Mesothelial cell of epicardium (in vitro differentiated cells): Measurements from ENCODE around the gene SNRNP25. TPM values are rescaled to one million over a fixed set of nuclear protein-coding genes. Genes with fewer than 3 reads are reported as not detected.
A peak's percentile ranks its signal among the peaks of the same experiment; 100 is the strongest.

Experiments used
- DNase-seq, 2 experiments: peaks; one replicate each; pipeline ENCODE4 v3.0.0; 2021; ENCODE audit warnings: low spot score in 2 of 2; ENCODE audit not compliant: unreplicated experiment in 2 of 2
- H3K27ac Mint-ChIP-seq: 2 replicates; pipeline ENCODE4 v1.8.0; 2021; ENCODE audit warnings: mixed read lengths
- H3K27me3 Mint-ChIP-seq: 2 replicates; pipeline ENCODE4 v1.8.0; 2021; ENCODE audit warnings: low read depth, mixed read lengths
- H3K36me3 Mint-ChIP-seq: 2 replicates; pipeline ENCODE4 v1.8.0; 2021; ENCODE audit warnings: mixed read lengths
- H3K4me1 Mint-ChIP-seq: 2 replicates; pipeline ENCODE4 v1.8.0; 2021; ENCODE audit warnings: mixed read lengths
- H3K4me3 Mint-ChIP-seq: 2 replicates; pipeline ENCODE4 v1.8.0; 2021; ENCODE audit warnings: mild to moderate bottlenecking, moderate library complexity, mixed read lengths
- H3K9me3 Mint-ChIP-seq: 2 replicates; pipeline ENCODE4 v1.8.0; 2021; ENCODE audit warnings: mixed read lengths
- total RNA-seq: library from RNA; stranded (reverse); gene quantifications from 3 replicates; pipeline ENCODE4 v1.2.1, GENCODE V29; 2021
- TF ChIP-seq, protein P1 (sequence below): fragments of 200-600 bp; sonication (generic); IDR thresholded peaks from one replicate; pipeline ENCODE4 v1.5.0; 2021; ENCODE audit warnings: antibody characterized with exemption; ENCODE audit not compliant: unreplicated experiment

SNRNP25 gene
- total RNA-seq, 1 donor from 2014 or later: 33.1 TPM

DNA sequence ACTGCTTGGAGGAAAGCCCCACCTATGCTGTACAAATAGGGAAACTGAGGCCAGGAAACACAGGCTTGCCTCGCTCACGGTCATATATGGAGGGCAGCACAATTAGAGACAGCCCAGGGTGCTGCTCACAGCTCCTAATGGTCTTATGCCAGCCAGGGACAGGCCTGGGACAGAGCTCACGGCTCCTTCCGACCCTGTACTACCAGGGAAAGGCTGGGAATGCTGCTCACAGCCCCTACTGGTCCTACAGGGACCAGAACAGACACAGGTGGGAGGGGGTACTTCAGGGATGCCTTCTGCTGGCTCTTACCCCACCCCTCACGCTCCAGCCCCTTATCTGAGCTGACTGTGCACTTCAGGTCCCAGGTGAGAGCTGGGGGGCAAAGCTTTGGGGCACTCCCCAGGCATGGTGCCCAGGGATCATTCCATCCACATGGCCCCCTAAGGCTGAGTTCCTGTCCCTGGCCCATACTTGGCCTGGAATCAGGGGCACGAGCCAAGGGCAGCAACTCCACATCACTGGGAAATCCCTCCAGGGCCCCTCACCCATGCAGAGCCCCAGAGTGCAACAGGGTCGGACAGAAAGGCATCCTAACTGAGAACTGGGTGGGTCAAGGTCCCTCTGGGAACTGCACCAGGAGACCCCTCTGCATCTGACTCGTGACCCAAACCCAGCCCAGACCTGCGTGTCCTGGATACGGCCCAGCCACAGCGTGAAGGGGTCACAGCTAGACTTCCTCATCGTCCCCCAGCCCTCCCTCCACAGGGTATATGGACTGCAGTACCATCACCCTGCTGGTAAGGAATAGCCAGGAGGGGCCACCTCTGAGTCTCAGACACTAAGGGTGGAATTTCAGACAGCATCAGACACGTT, 12.9 kb downstream of the SNRNP25 start:
- Mint-ChIP-seq H3K27ac (no peak overlapping the region), H3K4me3 (no peak overlapping the region), H3K27me3 (no peaks in the 10 kb centered on the region), H3K4me1 (peaks cover 36% of the 10 kb centered on the region), H3K36me3 (peaks cover 3% of the 10 kb centered on the region), H3K9me3 (no peaks in the 10 kb centered on the region)
- no peak for DNase-seq
- TF ChIP-seq, protein P1, sequence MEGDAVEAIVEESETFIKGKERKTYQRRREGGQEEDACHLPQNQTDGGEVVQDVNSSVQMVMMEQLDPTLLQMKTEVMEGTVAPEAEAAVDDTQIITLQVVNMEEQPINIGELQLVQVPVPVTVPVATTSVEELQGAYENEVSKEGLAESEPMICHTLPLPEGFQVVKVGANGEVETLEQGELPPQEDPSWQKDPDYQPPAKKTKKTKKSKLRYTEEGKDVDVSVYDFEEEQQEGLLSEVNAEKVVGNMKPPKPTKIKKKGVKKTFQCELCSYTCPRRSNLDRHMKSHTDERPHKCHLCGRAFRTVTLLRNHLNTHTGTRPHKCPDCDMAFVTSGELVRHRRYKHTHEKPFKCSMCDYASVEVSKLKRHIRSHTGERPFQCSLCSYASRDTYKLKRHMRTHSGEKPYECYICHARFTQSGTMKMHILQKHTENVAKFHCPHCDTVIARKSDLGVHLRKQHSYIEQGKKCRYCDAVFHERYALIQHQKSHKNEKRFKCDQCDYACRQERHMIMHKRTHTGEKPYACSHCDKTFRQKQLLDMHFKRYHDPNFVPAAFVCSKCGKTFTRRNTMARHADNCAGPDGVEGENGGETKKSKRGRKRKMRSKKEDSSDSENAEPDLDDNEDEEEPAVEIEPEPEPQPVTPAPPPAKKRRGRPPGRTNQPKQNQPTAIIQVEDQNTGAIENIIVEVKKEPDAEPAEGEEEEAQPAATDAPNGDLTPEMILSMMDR: no peak

DNA sequence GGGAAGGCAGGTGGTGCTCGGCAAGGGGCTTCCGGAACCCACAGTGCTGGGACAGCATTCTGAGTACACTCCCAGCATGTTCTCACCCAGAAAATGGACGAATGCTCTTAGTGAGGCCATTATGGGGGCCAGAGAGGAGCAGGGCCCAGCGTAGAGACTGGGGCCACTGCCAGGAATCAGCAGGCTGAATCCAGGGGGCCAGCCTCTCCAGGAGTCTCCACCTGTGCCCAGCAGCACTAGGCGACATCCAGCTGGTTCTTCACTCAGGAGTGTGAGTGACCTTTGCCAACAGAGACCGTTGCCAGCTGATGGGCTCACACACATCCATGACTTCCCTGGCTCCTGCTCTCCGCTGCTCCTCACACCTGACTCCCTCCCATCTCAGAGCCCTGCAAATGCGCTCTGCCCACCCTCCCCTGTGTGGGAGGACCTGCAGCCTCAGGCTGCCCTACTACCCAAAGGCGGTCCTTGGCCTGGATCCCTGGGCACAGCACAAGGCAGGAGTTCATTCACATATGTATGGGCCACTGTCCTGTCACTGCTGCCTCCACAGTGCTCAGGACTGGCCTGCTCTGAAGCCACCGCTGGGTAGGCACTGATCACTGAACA, 13.7 kb downstream of the SNRNP25 start:
- no peak overlapping the region for H3K27ac Mint-ChIP-seq
- H3K4me1 Mint-ChIP-seq: peaks cover 38% of the 10 kb centered on the region
- H3K4me3 Mint-ChIP-seq: no peak overlapping the region
- H3K27me3 Mint-ChIP-seq: no peaks in the 10 kb centered on the region
- TF ChIP-seq, protein P1: no peak
- no peaks in the 10 kb centered on the region for H3K9me3 Mint-ChIP-seq
- no peak for DNase-seq
- H3K36me3 Mint-ChIP-seq: peaks cover 3% of the 10 kb centered on the region

DNA sequence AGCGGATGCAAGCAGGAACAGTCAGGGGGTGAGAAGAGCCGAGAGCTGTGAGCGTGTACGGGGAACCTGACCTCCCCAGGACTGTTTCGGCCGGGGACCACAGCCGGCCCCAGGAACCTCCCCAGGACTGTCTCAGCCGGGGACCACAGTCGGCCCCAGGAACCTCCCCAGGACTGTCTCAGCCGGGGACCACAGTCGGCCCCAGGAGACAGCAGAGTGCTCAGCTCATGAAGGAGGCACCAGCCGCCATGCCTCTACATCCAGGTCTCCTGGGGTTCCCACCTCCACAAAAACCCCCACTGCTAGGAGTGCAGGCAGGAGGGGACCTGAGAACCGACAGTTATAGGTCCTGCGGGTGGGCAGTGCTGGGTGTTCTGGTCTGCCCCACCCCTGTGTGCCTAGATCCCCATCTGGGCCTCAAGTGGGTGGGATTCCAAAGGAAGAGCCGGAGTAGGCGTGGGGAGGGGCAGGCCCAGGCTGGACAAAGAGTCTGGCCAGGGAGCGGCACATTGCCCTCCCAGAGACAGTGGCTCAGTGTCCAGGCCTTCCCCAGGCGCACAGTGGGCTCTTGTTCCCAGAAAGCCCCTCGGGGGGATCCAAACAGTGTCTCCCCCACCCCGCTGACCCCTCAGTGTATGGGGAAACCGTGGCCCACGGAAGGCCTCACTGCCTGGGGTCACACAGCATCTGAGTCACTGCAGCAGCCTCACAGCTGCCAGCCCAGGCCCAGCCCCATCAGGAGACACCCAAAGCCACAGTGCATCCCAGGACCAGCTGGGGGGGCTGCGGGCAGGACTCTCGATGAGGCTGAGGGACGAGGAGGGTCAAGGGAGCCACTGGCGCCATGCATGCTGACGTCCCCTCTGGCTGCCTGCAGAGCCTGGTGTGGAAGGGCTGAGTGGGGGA, 14.5 kb downstream of the SNRNP25 start:
- Mint-ChIP-seq H3K4me1 (peaks cover 42% of the 10 kb centered on the region), H3K9me3 (no peaks in the 10 kb centered on the region), H3K27ac (no peak overlapping the region), H3K4me3 (no peak overlapping the region), H3K27me3 (no peaks in the 10 kb centered on the region), H3K36me3 (peaks cover 3% of the 10 kb centered on the region)
- DNase-seq: no peak
- TF ChIP-seq, protein P1: no peak

DNA sequence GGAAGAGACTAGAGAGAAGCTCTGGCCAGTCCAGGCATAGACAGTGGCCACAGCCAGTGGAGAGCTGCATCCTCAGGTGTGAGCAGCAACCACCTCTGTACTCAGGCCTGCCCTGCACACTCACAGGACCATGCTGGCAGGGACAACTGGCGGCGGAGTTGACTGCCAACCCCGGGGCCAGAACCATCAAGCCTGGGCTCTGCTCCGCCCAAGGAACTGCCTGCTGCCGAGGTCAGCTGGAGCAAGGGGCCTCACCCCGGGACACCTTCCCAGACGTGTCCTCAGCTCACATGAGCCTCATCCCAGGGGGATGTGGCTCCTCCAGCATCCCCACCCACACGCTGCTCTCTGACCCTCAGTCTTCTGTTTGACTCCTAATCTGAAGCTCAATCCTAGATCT, 15.6 kb downstream of the SNRNP25 start:
- H3K27me3 Mint-ChIP-seq: no peaks in the 10 kb centered on the region
- H3K4me1 Mint-ChIP-seq: peaks cover 47% of the 10 kb centered on the region
- H3K9me3 Mint-ChIP-seq: no peaks in the 10 kb centered on the region
- peaks cover 2% of the 10 kb centered on the region for H3K36me3 Mint-ChIP-seq
- H3K27ac Mint-ChIP-seq: peak overlapping the region; percentile 53
- TF ChIP-seq, protein P1: no peak
- no peak for DNase-seq
- no peak overlapping the region for H3K4me3 Mint-ChIP-seq

DNA sequence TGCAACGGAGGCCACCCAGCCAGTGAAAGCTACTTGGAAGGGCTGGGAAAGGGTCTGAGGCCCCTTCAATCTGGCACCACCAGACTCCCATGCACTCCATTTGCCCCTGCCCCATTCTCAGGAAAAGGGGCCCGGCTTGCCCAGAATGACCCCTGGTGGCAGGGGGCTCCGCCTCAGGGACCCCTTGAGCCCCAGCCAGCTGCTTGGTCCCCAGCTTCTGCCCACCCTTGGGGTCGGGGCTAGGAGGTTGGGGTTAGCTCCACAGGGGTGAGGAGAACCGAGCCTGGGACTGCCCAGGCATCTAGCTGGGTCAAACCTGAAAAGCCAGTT, 17.5 kb downstream of the SNRNP25 start:
- H3K4me3 Mint-ChIP-seq: peak overlapping the region; percentile 85
- TF ChIP-seq, protein P1: no peak
- no peaks in the 10 kb centered on the region for H3K36me3 Mint-ChIP-seq
- H3K9me3 Mint-ChIP-seq: no peaks in the 10 kb centered on the region
- H3K4me1 Mint-ChIP-seq: peaks cover 57% of the 10 kb centered on the region
- H3K27ac Mint-ChIP-seq: peak overlapping the region; percentile 97
- DNase-seq: no peak
- no peaks in the 10 kb centered on the region for H3K27me3 Mint-ChIP-seq
